ENCODE measurements around the gene CDHR2. TPM values are rescaled to one million over a fixed set of nuclear protein-coding genes. Genes with fewer than 3 reads are reported as not detected.

CDHR2 gene
- total and polyA plus RNA-seq, 5 donors from 2014 or later: 1.3 TPM; not detected in 4

Other genes starting within 250 kb of the CDHR2 start
- 60.9 TPM for gene KIAA1191, start 187.6 kb upstream of the CDHR2 start, total RNA-seq
- 10 to 100 TPM; 59.0 to 68.9 (median 60.9) TPM for gene KIAA1191, start 187.6 kb upstream of the CDHR2 start, polyA plus RNA-seq
- 4.8 TPM for gene ARL10, start 183.9 kb upstream of the CDHR2 start, total RNA-seq
- gene ARL10, start 183.9 kb upstream of the CDHR2 start, polyA plus RNA-seq: 1 to 10 TPM; 1.6 to 2.3 (median 2.1) TPM
- 15.5 TPM for gene NOP16, start 160.7 kb upstream of the CDHR2 start, total RNA-seq
- 10 to 100 TPM; 13.6 to 41.2 (median 35.1) TPM for gene NOP16, start 160.7 kb upstream of the CDHR2 start, polyA plus RNA-seq
- gene HIGD2A, start 160.6 kb upstream of the CDHR2 start, total RNA-seq: 98.9 TPM
- 100 to 1,000 TPM; 228 to 278 (median 239) TPM for gene HIGD2A, start 160.6 kb upstream of the CDHR2 start, polyA plus RNA-seq
- 85.9 TPM for gene CLTB, start 132.8 kb upstream of the CDHR2 start, total RNA-seq
- gene CLTB, start 132.8 kb upstream of the CDHR2 start, polyA plus RNA-seq: 100 to 1,000 TPM in 2 of 4 donors, 10 to 100 TPM in 2; 92.5 to 129 (median 101) TPM
- 31.8 TPM for gene FAF2, start 101.0 kb upstream of the CDHR2 start, total RNA-seq
- gene FAF2, start 101.0 kb upstream of the CDHR2 start, polyA plus RNA-seq: 10 to 100 TPM in 3 of 4 donors, 1 to 10 TPM in 1; 8.8 to 17.3 (median 14.0) TPM
- 268 TPM for gene RNF44, start 11.9 kb upstream of the CDHR2 start, total RNA-seq
- 1 to 10 TPM; 2.3 to 4.3 (median 3.4) TPM for gene RNF44, start 11.9 kb upstream of the CDHR2 start, polyA plus RNA-seq
- 1.9 TPM for gene GPRIN1, start 60.8 kb downstream of the CDHR2 start, total RNA-seq
- gene GPRIN1, start 60.8 kb downstream of the CDHR2 start, polyA plus RNA-seq: under 1 TPM; 0.24 to 0.87 (median 0.52) TPM
- gene SNCB, start 81.2 kb downstream of the CDHR2 start, total RNA-seq: not detected
- gene SNCB, start 81.2 kb downstream of the CDHR2 start, polyA plus RNA-seq: not detected
- not detected for gene EIF4E1B, start 81.3 kb downstream of the CDHR2 start, total RNA-seq
- not detected for gene EIF4E1B, start 81.3 kb downstream of the CDHR2 start, polyA plus RNA-seq
- 34.0 TPM for gene TSPAN17, start 98.1 kb downstream of the CDHR2 start, total RNA-seq
- gene TSPAN17, start 98.1 kb downstream of the CDHR2 start, polyA plus RNA-seq: 10 to 100 TPM; 26.0 to 48.8 (median 34.1) TPM